T1000 (cell line): ENCODE results near the gene ZNF169.
"Not testable (repeated sequence)": the region's sequence is repeated elsewhere in the genome, so short reads cannot be mapped to it uniquely, and the experiment has no call there.

Experiments
- DNase-seq: peaks from one replicate; lab custom pipeline; 2025; ENCODE audit warnings: mixed read lengths; lab: John Stamatoyannopoulos, UW

The ZNF169 gene

GRCh38 chr9:94348754-94349153, 89.7 kb downstream of the ZNF169 start:
- not testable (repeated sequence) for DNase-seq
